Left ventricle myocardium inferior (tissue), 1 donor: ENCODE measurements around the gene RESP18. TPM values are rescaled to one million over a fixed set of nuclear protein-coding genes. Genes with fewer than 3 reads are reported as not detected.

Experiments
- DNase-seq: peaks from one replicate; pipeline ENCODE4 v3.0.0-alpha.2; 2020
- H3K27ac ChIP-seq: fragments of 200-600 bp; replicated peaks from 2 replicates; pipeline ENCODE4 v1.8.0; 2021
- H3K27me3 ChIP-seq: fragments of 200-600 bp; 2 replicates; pipeline ENCODE4 v1.8.0; 2021; ENCODE audit warnings: low read depth
- H3K36me3 ChIP-seq: fragments of 200-600 bp; 2 replicates; pipeline ENCODE4 v1.8.0; 2021
- H3K4me1 ChIP-seq: fragments of 200-600 bp; 2 replicates; pipeline ENCODE4 v1.8.0; 2021
- H3K4me3 ChIP-seq: fragments of 200-600 bp; 2 replicates; pipeline ENCODE4 v1.8.0; 2021; ENCODE audit warnings: mild to moderate bottlenecking, moderate library complexity
- H3K9me3 ChIP-seq: fragments of 200-600 bp; replicated peaks from 2 replicates; pipeline ENCODE4 v1.8.0; 2021
- CTCF ChIP-seq: fragments of 200-600 bp; IDR thresholded peaks from 2 replicates; pipeline ENCODE4 v1.8.0; 2021; ENCODE audit warnings: antibody characterized with exemption, mild to moderate bottlenecking, borderline replicate concordance
- intact Hi-C: fragments of 100-400 bp; cut with micrococcal nuclease; formaldehyde crosslinking; loops from one replicate; pipeline ENCODE4 v1.11.0; 2022
- total RNA-seq: library from RNA; stranded (reverse); fragmentation: NEBNext Ultra II Directional; extraction: Animal tissue kit (Norgen Biotek cat#: 25700); gene quantifications from one replicate; pipeline ENCODE4 v1.2.1, GENCODE V29; 2021
- donor health status: DM: no; HTN: yes; CAD: no; lungs with severe emphysema.

Gene RESP18
- total RNA-seq, 1 donor from 2014 or later: not detected

GRCh38 chr2:219286436-219287115 is 46.0 kb downstream of the RESP18 start:
- Histone ChIP-seq H3K4me1 (peaks cover 48% of the 10 kb centered on the region), H3K9me3 (no peaks in the 10 kb centered on the region), H3K4me3 (no peak overlapping the region), H3K27ac (no peak overlapping the region), H3K36me3 (peaks cover 46% of the 10 kb centered on the region), H3K27me3 (no peaks in the 10 kb centered on the region)
- intact Hi-C loops: no loop called here
- DNase-seq: no peak
- TF ChIP-seq CTCF: no peak

GRCh38 chr2:219285894-219286425 is 46.6 kb downstream of the RESP18 start:
- peak overlapping the region; percentile 12 for H3K27ac ChIP-seq
- peaks cover 53% of the 10 kb centered on the region for H3K36me3 ChIP-seq
- H3K9me3 ChIP-seq: no peaks in the 10 kb centered on the region
- no peaks in the 10 kb centered on the region for H3K27me3 ChIP-seq
- H3K4me3 ChIP-seq: no peak overlapping the region
- intact Hi-C loops: no loop called here
- TF ChIP-seq CTCF: no peak
- DNase-seq: no peak
- peaks cover 54% of the 10 kb centered on the region for H3K4me1 ChIP-seq

GRCh38 chr2:219285373-219285735 is 47.2 kb downstream of the RESP18 start:
- H3K36me3 ChIP-seq: peaks cover 59% of the 10 kb centered on the region
- DNase-seq: no peak
- no peak for TF ChIP-seq CTCF
- H3K9me3 ChIP-seq: no peaks in the 10 kb centered on the region
- H3K4me3 ChIP-seq: no peak overlapping the region
- no peaks in the 10 kb centered on the region for H3K27me3 ChIP-seq
- peak overlapping the region; percentile 12 for H3K27ac ChIP-seq
- H3K4me1 ChIP-seq: peaks cover 60% of the 10 kb centered on the region
- intact Hi-C loops: no loop called here

GRCh38 chr2:219284501-219285372 is 47.8 kb downstream of the RESP18 start:
- peak overlapping the region; percentile 12 for H3K27ac ChIP-seq
- no peaks in the 10 kb centered on the region for H3K27me3 ChIP-seq
- DNase-seq: no peak
- no peak for TF ChIP-seq CTCF
- intact Hi-C loops: no loop called here
- no peaks in the 10 kb centered on the region for H3K9me3 ChIP-seq
- H3K4me3 ChIP-seq: no peak overlapping the region
- peaks cover 61% of the 10 kb centered on the region for H3K36me3 ChIP-seq
- peaks cover 66% of the 10 kb centered on the region for H3K4me1 ChIP-seq

GRCh38 chr2:219282943-219283581 is 49.5 kb downstream of the RESP18 start:
- H3K4me1 ChIP-seq: peaks cover 76% of the 10 kb centered on the region
- intact Hi-C loops: no loop called here
- no peak overlapping the region for H3K27ac ChIP-seq

More at GRCh38 chr2:219282943-219283581, 49.5 kb downstream of the RESP18 start:
- TF ChIP-seq CTCF: no peak
- H3K27me3 ChIP-seq: no peaks in the 10 kb centered on the region
- peaks cover 61% of the 10 kb centered on the region for H3K36me3 ChIP-seq
- no peaks in the 10 kb centered on the region for H3K9me3 ChIP-seq
- no peak for DNase-seq
- no peak overlapping the region for H3K4me3 ChIP-seq
